Ishikawa (cell line): ENCODE measurements around the gene OXCT1.

Experiments used
- CEBPB ChIP-seq: IDR thresholded peaks from 2 replicates; pipeline ENCODE4 v1.6.1; 2012
- CREB1 ChIP-seq: IDR thresholded peaks from 2 replicates; pipeline ENCODE4 v1.6.1; 2012; ENCODE audit warnings: low read depth
- EGR1 ChIP-seq: IDR thresholded peaks from 2 replicates; pipeline ENCODE4 v1.6.1; 2012
- EP300 ChIP-seq: IDR thresholded peaks from 2 replicates; pipeline ENCODE4 v1.6.1; 2012; ENCODE audit warnings: borderline replicate concordance
- FOXM1 ChIP-seq: IDR thresholded peaks from 2 replicates; pipeline ENCODE4 v1.6.1; 2012; ENCODE audit warnings: low read depth, borderline replicate concordance
- MAX ChIP-seq: IDR thresholded peaks from 2 replicates; pipeline ENCODE4 v1.6.1; 2012
- NFIC ChIP-seq: IDR thresholded peaks from 2 replicates; pipeline ENCODE4 v1.6.1; 2012
- RAD21 ChIP-seq: IDR thresholded peaks from 2 replicates; pipeline ENCODE4 v1.6.1; 2012; ENCODE audit warnings: low read depth
- REST ChIP-seq: IDR thresholded peaks from 2 replicates; pipeline ENCODE4 v1.6.1; 2012; ENCODE audit warnings: low read depth, mild to moderate bottlenecking
- TAF1 ChIP-seq: IDR thresholded peaks from 2 replicates; pipeline ENCODE4 v1.6.1; 2012; ENCODE audit warnings: low read depth, mild to moderate bottlenecking
- TCF12 ChIP-seq: IDR thresholded peaks from 2 replicates; pipeline ENCODE4 v1.6.1; 2012; ENCODE audit warnings: low read depth
- TEAD4 ChIP-seq: IDR thresholded peaks from 2 replicates; pipeline ENCODE4 v1.6.1; 2012
- USF1 ChIP-seq: IDR thresholded peaks from 2 replicates; pipeline ENCODE4 v1.6.1; 2012
- YY1 ChIP-seq: IDR thresholded peaks from 2 replicates; pipeline ENCODE4 v1.6.1; 2012; ENCODE audit warnings: low read depth
- ZBTB7A ChIP-seq: IDR thresholded peaks from 2 replicates; pipeline ENCODE4 v1.6.1; 2012; ENCODE audit warnings: low read depth

Gene OXCT1

GRCh38 chr5:41841325-41841724, 28.9 kb downstream of the OXCT1 start:
- TF ChIP-seq YY1 = no peak
- TF ChIP-seq TEAD4 = no peak
- no peak for TF ChIP-seq TCF12
- no peak for TF ChIP-seq CREB1
- TF ChIP-seq ZBTB7A = no peak
- TF ChIP-seq FOXM1 = no peak
- no peak for TF ChIP-seq RAD21
- no peak for TF ChIP-seq CEBPB
- no peak for TF ChIP-seq REST
- TF ChIP-seq EP300 = no peak
- no peak for TF ChIP-seq TAF1
- TF ChIP-seq MAX = no peak
- TF ChIP-seq USF1 = no peak
- TF ChIP-seq EGR1 = no peak

- TF ChIP-seq YY1 = no peak
- no peak for TF ChIP-seq ZBTB7A
- TF ChIP-seq TCF12 = no peak
- no peak for TF ChIP-seq EGR1
- no peak for TF ChIP-seq USF1
- no peak for TF ChIP-seq EP300
Observed at GRCh38 chr5:41840251-41840650, 30.0 kb downstream of the OXCT1 start.

GRCh38 chr5:41837793-41838192, 32.4 kb downstream of the OXCT1 start:
- TF ChIP-seq USF1 = no peak
- no peak for TF ChIP-seq CREB1
- no peak for TF ChIP-seq NFIC
- TF ChIP-seq FOXM1 = no peak
- TF ChIP-seq REST = no peak
- TF ChIP-seq TAF1 = no peak

GRCh38 chr5:41835645-41836044, 34.6 kb downstream of the OXCT1 start:
- TF ChIP-seq ZBTB7A = no peak
- no peak for TF ChIP-seq TCF12
- TF ChIP-seq EGR1 = no peak
- TF ChIP-seq YY1 = no peak
- TF ChIP-seq NFIC = no peak
- peak; percentile 35; the same call in 1 of the 2 replicates for TF ChIP-seq MAX
- no peak for TF ChIP-seq EP300
- no peak for TF ChIP-seq CREB1

GRCh38 chr5:41834506-41834905, 35.7 kb downstream of the OXCT1 start:
- TF ChIP-seq EGR1 = no peak
- TF ChIP-seq RAD21 = no peak
- TF ChIP-seq YY1 = no peak
- TF ChIP-seq FOXM1 = no peak
- TF ChIP-seq MAX = no peak
- no peak for TF ChIP-seq CREB1
- TF ChIP-seq NFIC = no peak
- TF ChIP-seq REST = no peak
- no peak for TF ChIP-seq TAF1
- no peak for TF ChIP-seq TEAD4
- no peak for TF ChIP-seq EP300
- no peak for TF ChIP-seq TCF12
- no peak for TF ChIP-seq USF1
- TF ChIP-seq CEBPB = no peak
- no peak for TF ChIP-seq ZBTB7A
